OCI-LY1 (cell line): ENCODE results near the gene CAB39.

Source experiments
- H2AFZ ChIP-seq: fragments of 200-600 bp; sonication (generic), shearing (Covaris generic); 2 replicates; pipeline ENCODE4 v1.6.0; 2014; ENCODE audit warnings: antibody characterized with exemption, mild to moderate bottlenecking, low read length
- H3F3A ChIP-seq: fragments of 200-600 bp; sonication (generic), shearing (Covaris generic); 2 replicates; pipeline ENCODE4 v1.6.0; 2014; ENCODE audit warnings: mild to moderate bottlenecking, antibody characterized with exemption, low read length, moderate library complexity; ENCODE audit not compliant: insufficient read depth
- H3K27ac ChIP-seq: fragments of 200-600 bp; sonication (generic); 2 replicates; pipeline ENCODE4 v1.5.1; 2014; ENCODE audit warnings: low read length, mixed run types, mild to moderate bottlenecking, low read depth; ENCODE audit not compliant: poor library complexity, severe bottlenecking
- H3K27me3 ChIP-seq: fragments of 200-600 bp; sonication (generic); 2 replicates; pipeline ENCODE4 v1.6.0; 2014; ENCODE audit warnings: antibody characterized with exemption, mild to moderate bottlenecking, low read length, moderate library complexity; ENCODE audit not compliant: insufficient read depth
- H3K36me3 ChIP-seq: fragments of 200-600 bp; sonication (generic); 2 replicates; pipeline ENCODE4 v1.6.1; 2014; ENCODE audit warnings: mild to moderate bottlenecking, antibody characterized with exemption, low read length, moderate library complexity, mixed read lengths; ENCODE audit not compliant: insufficient read depth
- H3K4me1 ChIP-seq: fragments of 200-600 bp; sonication (generic); 2 replicates; pipeline ENCODE4 v1.5.1; 2014; ENCODE audit warnings: mild to moderate bottlenecking, low read length, moderate library complexity; ENCODE audit not compliant: insufficient read depth, severe bottlenecking
- H3K4me2 ChIP-seq: fragments of 200-600 bp; sonication (generic), shearing (Covaris generic); 2 replicates; pipeline ENCODE4 v1.6.1; 2014; ENCODE audit warnings: low read length
- H3K4me3 ChIP-seq: fragments of 200-600 bp; sonication (generic); 2 replicates; pipeline ENCODE4 v1.5.1; 2014; ENCODE audit warnings: low read length, low read depth, mild to moderate bottlenecking, mixed read lengths; ENCODE audit not compliant: poor library complexity, severe bottlenecking
- H3K79me2 ChIP-seq: fragments of 200-600 bp; shearing (Covaris generic); 2 replicates; pipeline ENCODE4 v1.6.1; 2016; ENCODE audit warnings: mixed run types, low read length, mixed read lengths; ENCODE audit not compliant: insufficient read depth
- H3K9ac ChIP-seq: fragments of 200-600 bp; sonication (generic), shearing (Covaris generic); 2 replicates; pipeline ENCODE4 v1.6.1; 2014; ENCODE audit warnings: mild to moderate bottlenecking, low read length, mixed read lengths
- H3K9me2 ChIP-seq: fragments of 200-600 bp; sonication (generic), shearing (Covaris generic); 2 replicates; pipeline ENCODE4 v1.6.1; 2014; ENCODE audit warnings: low read depth, mild to moderate bottlenecking, low read length, mixed read lengths
- H3K9me3 ChIP-seq: fragments of 200-600 bp; shearing (Covaris generic); 2 replicates; pipeline ENCODE4 v1.6.1; 2014; ENCODE audit warnings: low read length, mixed read lengths
- H4K20me1 ChIP-seq: fragments of 200-600 bp; sonication (generic), shearing (Covaris generic); 2 replicates; pipeline ENCODE4 v1.6.0; 2016; ENCODE audit warnings: mild to moderate bottlenecking, low read length; ENCODE audit not compliant: insufficient read depth
- EZH2 ChIP-seq: fragments of 200-600 bp; sonication (generic), shearing (Covaris generic); IDR thresholded peaks from 2 replicates; pipeline ENCODE4 v1.8.0; 2017; ENCODE audit warnings: borderline replicate concordance, mixed run types, mild to moderate bottlenecking, antibody characterized with exemption, low read length, moderate library complexity, mixed read lengths
- TF ChIP-seq, protein P1 (sequence below): fragments of 200-600 bp; sonication (generic), shearing (Covaris generic); IDR thresholded peaks from 2 replicates; pipeline ENCODE4 v1.5.1; 2017; ENCODE audit warnings: mild to moderate bottlenecking, antibody characterized with exemption, low read length, moderate library complexity, mixed read lengths

The CAB39 gene

DNA sequence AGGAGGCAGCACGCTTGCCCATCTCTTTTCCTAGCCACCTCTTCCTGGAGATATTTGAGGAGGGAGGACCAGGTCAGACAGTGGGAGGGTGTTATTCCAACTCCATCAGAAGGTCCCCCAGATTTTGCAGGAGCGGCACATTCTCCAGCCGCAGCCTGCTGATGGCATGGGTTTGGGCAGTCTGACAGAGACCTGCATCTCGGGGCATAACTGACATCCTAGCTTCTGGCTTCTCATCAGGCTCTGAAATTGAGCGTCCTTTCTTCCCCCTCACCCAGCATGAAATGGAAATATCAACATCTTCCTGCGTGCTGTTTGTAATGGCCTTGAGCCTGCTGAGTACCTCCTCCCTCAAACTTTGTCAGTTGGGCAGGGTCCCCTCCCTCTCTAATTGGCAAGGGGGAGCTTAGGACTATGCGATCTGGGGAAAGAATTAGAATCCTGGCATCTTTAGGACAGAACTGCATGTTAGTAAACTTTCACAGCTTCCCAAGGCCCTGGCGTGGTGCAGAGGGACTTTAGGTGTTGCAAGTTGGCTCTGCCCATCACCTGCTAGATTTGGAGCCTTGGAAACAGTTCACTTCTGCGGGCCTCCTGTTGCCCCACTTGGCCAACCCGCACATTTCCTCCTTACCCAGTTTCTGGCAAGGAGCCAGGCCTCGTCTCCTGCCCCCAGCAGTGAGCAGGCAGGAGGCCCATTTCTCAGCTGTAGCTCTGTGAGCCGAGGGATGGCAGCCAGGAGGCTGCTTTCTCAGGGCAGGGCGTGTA lies 154.3 kb downstream of the CAB39 start:
- Histone ChIP-seq H3K4me2 (no peak overlapping the region; the same call in 1 of the 2 replicates), H3K79me2 (no peaks in the 10 kb centered on the region), H3K4me1 (peaks cover 12% of the 10 kb centered on the region), H4K20me1 (no peaks in the 10 kb centered on the region), H2AFZ (no peak overlapping the region), H3K9ac (no peak overlapping the region), H3K36me3 (no peaks in the 10 kb centered on the region), H3K27me3 (peaks cover 6% of the 10 kb centered on the region; the same call in 1 of the 2 replicates), H3K27ac (no peak overlapping the region), H3K9me3 (no peaks in the 10 kb centered on the region), H3F3A (0 out of 2 replicates have a peak, but pooled peaks cover 6% of the 10 kb centered on the region), H3K9me2 (no peaks in the 10 kb centered on the region), H3K4me3 (no peak overlapping the region)
- TF ChIP-seq, protein P1, sequence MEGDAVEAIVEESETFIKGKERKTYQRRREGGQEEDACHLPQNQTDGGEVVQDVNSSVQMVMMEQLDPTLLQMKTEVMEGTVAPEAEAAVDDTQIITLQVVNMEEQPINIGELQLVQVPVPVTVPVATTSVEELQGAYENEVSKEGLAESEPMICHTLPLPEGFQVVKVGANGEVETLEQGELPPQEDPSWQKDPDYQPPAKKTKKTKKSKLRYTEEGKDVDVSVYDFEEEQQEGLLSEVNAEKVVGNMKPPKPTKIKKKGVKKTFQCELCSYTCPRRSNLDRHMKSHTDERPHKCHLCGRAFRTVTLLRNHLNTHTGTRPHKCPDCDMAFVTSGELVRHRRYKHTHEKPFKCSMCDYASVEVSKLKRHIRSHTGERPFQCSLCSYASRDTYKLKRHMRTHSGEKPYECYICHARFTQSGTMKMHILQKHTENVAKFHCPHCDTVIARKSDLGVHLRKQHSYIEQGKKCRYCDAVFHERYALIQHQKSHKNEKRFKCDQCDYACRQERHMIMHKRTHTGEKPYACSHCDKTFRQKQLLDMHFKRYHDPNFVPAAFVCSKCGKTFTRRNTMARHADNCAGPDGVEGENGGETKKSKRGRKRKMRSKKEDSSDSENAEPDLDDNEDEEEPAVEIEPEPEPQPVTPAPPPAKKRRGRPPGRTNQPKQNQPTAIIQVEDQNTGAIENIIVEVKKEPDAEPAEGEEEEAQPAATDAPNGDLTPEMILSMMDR, result no peak
- TF ChIP-seq EZH2, result no peak

DNA sequence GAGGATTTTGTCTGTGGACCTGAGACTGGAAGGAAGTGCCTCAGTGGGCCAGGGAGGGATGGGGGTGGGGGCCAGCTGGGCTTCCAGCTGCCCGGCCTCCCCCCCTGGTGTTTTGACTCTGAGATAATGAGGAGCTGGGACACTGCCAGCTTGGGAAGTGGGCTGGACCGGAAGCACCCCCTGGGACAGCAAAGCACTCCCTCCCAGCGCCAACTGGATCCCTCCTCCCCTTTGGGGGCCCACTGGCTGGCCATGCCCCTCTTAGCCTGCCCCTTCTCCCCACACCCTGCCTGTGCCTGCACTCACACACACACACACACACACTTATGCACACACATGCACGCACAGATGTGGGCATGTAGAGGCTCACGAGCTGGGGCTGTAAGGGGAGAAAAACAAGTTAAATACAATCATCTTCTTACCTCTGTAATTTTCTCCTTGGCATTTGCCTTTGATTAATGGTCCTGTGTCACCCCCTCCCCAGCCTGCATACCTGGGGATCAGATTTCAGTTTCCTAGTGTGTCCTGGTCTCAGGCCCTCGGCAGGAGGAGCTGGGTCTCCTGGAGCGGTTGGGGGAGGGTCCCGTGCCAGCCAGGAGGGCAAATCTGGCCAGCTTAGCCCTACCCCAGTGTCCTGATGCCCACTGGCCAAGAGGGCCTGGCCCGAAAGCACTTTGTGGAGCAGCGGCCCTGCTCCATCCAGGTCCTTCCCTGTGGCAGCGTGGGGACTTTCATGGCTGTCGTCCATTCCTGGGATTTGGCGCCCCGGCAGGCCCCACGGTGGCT lies 155.7 kb downstream of the CAB39 start:
- H4K20me1 ChIP-seq, result no peaks in the 10 kb centered on the region
- no peaks in the 10 kb centered on the region for H3K79me2 ChIP-seq
- peaks cover 12% of the 10 kb centered on the region for H3K4me1 ChIP-seq
- no peaks in the 10 kb centered on the region for H3K9me3 ChIP-seq
- no peak overlapping the region for H3K4me3 ChIP-seq
- no peaks in the 10 kb centered on the region for H3K9me2 ChIP-seq
- H2AFZ ChIP-seq, result no peak overlapping the region
- H3F3A ChIP-seq, result 0 out of 2 replicates have a peak, but pooled peaks cover 6% of the 10 kb centered on the region
- peaks cover 5% of the 10 kb centered on the region; the same call in 1 of the 2 replicates for H3K27me3 ChIP-seq
- H3K36me3 ChIP-seq, result no peaks in the 10 kb centered on the region
- no peak for TF ChIP-seq EZH2
- TF ChIP-seq, protein P1, result no peak
- no peak overlapping the region for H3K4me2 ChIP-seq
- no peak overlapping the region for H3K9ac ChIP-seq
- H3K27ac ChIP-seq, result no peak overlapping the region

DNA sequence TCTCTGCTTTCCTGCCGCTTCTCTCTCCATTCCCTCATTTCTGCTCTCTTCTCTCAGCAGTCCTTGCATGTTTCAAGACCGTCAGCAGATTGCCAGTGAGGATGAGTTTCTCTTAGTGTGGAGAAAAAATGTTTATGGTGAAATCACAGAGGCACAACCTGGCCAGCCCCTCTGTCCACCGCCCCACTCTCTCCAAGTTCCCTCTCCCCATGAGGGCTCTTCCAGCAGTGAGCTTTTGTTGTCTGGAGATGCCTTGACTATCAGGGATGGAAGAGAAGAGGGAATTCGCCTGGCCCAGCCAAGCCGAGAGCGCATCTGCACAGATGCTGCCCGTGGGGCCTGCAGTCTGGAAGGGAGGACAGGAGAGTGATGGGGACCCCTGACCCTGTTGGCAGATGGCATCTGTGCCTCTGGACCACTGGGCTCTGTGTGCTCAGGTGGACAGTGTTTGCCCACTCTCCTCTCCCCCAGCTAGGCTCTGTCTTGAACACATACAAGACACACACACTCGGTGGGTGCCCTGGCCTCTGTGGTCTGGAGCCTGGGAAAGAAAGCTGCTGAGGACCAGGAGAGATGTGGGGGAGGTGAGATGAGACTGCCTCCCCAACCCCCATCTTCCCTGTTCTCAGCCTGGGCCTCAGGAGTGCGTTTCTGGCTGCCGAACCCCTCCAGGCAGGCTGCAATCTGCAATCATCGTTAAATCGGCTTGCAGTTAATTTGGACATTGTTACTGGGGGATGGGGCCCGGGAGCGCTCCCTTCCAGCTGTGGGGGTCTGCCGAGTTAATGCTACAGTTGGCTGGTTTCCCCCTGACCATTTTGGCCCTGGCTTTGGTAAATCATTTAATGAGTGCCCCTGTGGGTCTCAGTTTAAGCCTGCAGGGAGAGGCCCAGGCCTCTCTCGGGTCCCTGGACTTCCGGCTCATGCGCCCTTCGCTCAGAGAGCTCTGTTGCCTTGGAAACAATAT lies 156.6 kb downstream of the CAB39 start:
- Histone ChIP-seq H3K4me1 (peaks cover 18% of the 10 kb centered on the region), H3K79me2 (no peaks in the 10 kb centered on the region), H3K4me3 (no peak overlapping the region), H3K9me3 (no peaks in the 10 kb centered on the region), H3F3A (0 out of 2 replicates have a peak, but pooled peaks cover 6% of the 10 kb centered on the region), H3K4me2 (no peak overlapping the region), H3K27me3 (no peaks in the 10 kb centered on the region), H3K9ac (no peak overlapping the region), H3K9me2 (no peaks in the 10 kb centered on the region), H3K36me3 (no peaks in the 10 kb centered on the region), H3K27ac (no peak overlapping the region), H4K20me1 (no peaks in the 10 kb centered on the region), H2AFZ (no peak overlapping the region)
- TF ChIP-seq, protein P1, result no peak
- TF ChIP-seq EZH2, result no peak
